Measurements from ENCODE around the gene TGIF2.
A peak's percentile ranks its signal among the peaks of the same experiment; 100 is the strongest.
"Not testable (repeated sequence)": the region's sequence is repeated elsewhere in the genome, so short reads cannot be mapped to it uniquely, and the experiment has no call there.

TGIF2 gene

DNA sequence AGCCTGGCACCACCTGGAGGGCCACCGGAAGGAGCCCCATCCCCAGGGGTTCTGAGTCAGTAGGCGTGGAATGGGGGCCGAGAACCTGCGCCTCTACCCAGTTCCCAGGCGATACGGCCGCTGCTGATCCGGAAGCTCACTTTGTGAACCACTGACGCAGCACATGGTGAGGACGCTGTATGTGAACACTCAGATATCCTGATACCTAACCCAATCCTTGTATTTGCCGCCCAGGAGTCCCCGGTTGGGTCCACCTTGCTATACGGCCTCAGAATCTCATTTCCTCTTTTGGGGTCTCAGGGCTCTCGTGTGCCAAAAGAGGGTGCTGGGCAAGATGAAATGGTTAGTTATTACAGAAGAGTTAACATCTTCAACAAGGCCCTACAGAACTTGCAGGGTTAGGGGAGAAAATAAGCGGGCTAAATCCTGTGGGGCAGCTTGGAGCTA is 31.6 kb downstream of the TGIF2 start:
- Histone ChIP-seq H3K36me3 (ENCODE audit: insufficient read depth, insufficient read length, low read length) (peaks cover 26% of the 10 kb centered on the region), H3K4me1 (ENCODE audit: insufficient read depth, insufficient read length) (peaks cover 7% of the 10 kb centered on the region), H3K4me3 (ENCODE audit: insufficient read length, low read depth) (peak overlapping the region; percentile 99), H3K9me3 (ENCODE audit: insufficient read depth, low read length) (no peaks in the 10 kb centered on the region), H3K27me3 (ENCODE audit: insufficient read depth, insufficient read length) (no peaks in the 10 kb centered on the region), H3K9ac (ENCODE audit: insufficient read length, low read depth) (peak overlapping the region; percentile 47)
- no peak for TF ChIP-seq YY1 (IDR thresholded peaks at IDR 0.05; ENCODE audit: insufficient read depth, insufficient read length)
- no peak for TF ChIP-seq SUZ12 (IDR thresholded peaks at IDR 0.05; ENCODE audit: extremely low read depth, insufficient read depth, insufficient read length)
- no peak for TF ChIP-seq ZNF274 (IDR thresholded peaks at IDR 0.05; ENCODE audit: low read depth, low read length)
- no peak for DNase-seq (ENCODE audit: low read depth, low spot score)

DNA sequence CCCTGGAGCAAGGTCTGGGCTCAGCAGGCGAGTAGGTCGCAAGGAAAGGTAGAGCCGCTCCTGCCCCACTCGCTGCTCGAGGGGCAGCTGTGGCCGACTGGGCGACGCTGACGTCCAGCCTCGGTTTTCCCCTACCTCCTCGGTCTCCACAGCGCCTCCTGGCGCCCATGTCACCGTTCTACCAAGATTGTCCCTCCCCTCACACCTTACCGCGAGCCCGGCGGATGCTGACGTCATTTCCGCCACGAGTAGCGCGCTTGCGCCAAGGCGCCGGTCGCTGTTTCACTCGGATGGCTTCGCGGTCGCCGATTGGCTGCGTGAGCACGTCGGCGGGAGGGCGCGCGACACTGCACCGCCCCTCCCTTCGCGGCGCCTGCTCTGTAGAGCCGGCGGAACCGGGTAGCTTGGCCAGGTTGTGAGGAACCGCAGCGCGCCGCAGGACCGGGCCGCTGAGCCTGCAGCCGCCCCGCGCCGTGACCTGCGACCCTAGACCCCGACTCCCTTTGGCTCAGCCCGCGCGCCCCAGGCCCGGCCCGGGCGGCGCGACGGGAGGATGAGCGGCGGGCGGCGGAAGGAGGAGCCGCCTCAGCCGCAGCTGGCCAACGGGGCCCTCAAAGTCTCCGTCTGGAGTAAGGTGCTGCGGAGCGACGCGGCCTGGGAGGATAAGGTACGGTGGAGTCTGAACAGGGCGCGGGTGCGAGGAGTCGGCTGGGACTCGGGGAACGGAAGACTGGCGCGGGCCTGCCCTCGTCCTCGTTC is 32.2 kb downstream of the TGIF2 start, which contains the start of gene RAB5IF:
RAB5IF (plus strand) TSS at position 381 of the 759 bp plus-strand sequence; CDS start at position 554, 173 bp downstream.
- DNase-seq (ENCODE audit: low read depth, low spot score) = peak; percentile 99
- no peaks in the 10 kb centered on the region for H3K9me3 ChIP-seq (ENCODE audit: insufficient read depth, low read length)
- H3K4me1 ChIP-seq (ENCODE audit: insufficient read depth, insufficient read length) = peaks cover 7% of the 10 kb centered on the region
- peak within 1 kb of the TSS; percentile 99 for H3K4me3 ChIP-seq (ENCODE audit: insufficient read length, low read depth)
- H3K27me3 ChIP-seq (ENCODE audit: insufficient read depth, insufficient read length) = no peaks in the 10 kb centered on the region
- H3K36me3 ChIP-seq (ENCODE audit: insufficient read depth, insufficient read length, low read length) = peaks cover 31% of the 10 kb centered on the region
- H3K9ac ChIP-seq (ENCODE audit: insufficient read length, low read depth) = peak within 1 kb of the TSS; percentile 99
- TF ChIP-seq YY1 (IDR thresholded peaks at IDR 0.05; ENCODE audit: insufficient read depth, insufficient read length) (no peak), SUZ12 (IDR thresholded peaks at IDR 0.05; ENCODE audit: extremely low read depth, insufficient read depth, insufficient read length) (no peak), ZNF274 (IDR thresholded peaks at IDR 0.05; ENCODE audit: low read depth, low read length) (no peak)

DNA sequence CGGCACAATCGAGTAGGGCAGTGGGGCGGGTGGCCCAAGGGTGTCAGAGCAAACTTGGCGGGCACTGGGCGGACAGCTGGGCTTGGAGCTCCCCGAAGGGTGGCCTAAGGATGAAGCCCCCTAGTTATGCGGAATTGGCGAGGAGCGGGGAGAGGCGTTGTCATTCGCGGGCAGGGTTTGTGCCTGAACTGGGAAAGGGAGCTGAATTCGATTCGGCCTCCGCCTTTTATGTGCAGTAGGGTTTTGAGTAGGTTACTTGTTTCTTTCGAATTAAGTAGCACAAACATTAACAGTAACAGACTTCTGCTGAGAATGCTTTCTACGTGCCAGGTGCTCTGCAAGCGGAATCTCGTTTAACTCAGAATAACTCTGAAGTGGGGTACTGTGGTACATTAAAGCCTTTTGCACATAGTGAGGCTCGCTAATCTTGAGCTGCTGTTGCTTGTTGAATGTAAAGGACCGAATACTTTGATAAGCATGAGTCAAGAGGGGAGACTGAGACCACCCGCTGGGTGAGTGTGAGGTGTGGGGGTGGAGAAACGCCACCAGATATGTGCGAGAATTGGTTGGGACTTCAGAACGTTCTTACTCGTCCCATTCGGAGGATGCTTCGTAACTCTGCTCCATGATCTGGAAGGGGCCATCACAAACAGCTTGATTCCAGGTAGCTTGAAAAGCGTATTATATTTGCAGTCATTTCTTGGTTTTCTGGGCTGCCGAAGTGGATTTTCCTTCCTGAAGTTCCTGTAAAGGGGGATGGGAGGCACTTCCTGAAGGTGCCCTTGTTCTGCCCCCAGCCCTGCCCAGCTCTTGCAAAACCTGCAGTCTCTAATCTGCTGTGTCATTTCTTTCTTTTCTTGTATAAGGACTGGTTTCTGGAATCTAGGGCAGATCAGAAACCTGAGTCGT is 33.0 kb downstream of the TGIF2 start:
- no peak for DNase-seq (ENCODE audit: low read depth, low spot score)
- TF ChIP-seq ZNF274 (IDR thresholded peaks at IDR 0.05; ENCODE audit: low read depth, low read length) (no peak), SUZ12 (IDR thresholded peaks at IDR 0.05; ENCODE audit: extremely low read depth, insufficient read depth, insufficient read length) (no peak), YY1 (IDR thresholded peaks at IDR 0.05; ENCODE audit: insufficient read depth, insufficient read length) (no peak)
- Histone ChIP-seq H3K4me3 (ENCODE audit: insufficient read length, low read depth) (peak overlapping the region; percentile 99), H3K4me1 (ENCODE audit: insufficient read depth, insufficient read length) (peaks cover 7% of the 10 kb centered on the region), H3K9ac (ENCODE audit: insufficient read length, low read depth) (peak overlapping the region; percentile 99), H3K36me3 (ENCODE audit: insufficient read depth, insufficient read length, low read length) (peaks cover 39% of the 10 kb centered on the region), H3K9me3 (ENCODE audit: insufficient read depth, low read length) (no peaks in the 10 kb centered on the region), H3K27me3 (ENCODE audit: insufficient read depth, insufficient read length) (no peaks in the 10 kb centered on the region)

DNA sequence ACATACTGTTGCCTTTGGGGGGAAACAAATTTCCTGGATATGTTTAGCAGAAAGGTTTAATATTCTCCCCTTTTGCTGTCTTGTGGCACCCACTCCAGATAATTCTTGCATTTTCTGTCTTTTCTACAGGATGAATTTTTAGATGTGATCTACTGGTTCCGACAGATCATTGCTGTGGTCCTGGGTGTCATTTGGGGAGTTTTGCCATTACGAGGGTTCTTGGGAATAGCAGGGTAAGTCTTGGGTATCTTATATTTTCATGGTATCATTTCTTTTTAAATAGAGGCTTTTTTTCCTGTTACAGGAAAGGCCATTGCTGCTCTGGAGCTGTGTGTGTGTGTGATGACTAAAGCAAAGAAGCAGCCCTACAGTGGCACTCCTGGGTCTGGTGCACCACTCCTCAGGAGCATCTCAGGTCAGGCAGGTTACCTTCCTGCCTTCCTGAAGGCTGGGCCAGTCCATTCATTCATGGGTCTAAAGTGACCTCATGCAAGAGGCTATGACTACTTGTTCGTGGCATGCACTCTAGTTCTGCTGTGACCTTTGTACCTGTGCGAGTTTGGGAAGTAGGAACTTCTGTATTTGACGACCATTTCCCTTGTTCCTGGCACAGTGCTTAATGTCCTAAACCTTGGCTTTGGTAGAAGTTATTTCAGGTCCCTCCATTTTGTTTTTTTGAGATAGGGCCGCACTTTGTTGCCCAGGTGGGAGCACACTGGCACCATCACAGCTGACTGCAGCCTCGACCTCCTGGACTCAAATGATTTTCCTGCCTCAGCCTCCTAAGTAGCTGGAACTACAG is 34.4 kb downstream of the TGIF2 start:
- Histone ChIP-seq H3K27me3 (ENCODE audit: insufficient read depth, insufficient read length) (no peaks in the 10 kb centered on the region), H3K4me1 (ENCODE audit: insufficient read depth, insufficient read length) (peaks cover 7% of the 10 kb centered on the region), H3K36me3 (ENCODE audit: insufficient read depth, insufficient read length, low read length) (peaks cover 53% of the 10 kb centered on the region), H3K9ac (ENCODE audit: insufficient read length, low read depth) (peak overlapping the region; percentile 99), H3K4me3 (ENCODE audit: insufficient read length, low read depth) (no peak overlapping the region), H3K9me3 (ENCODE audit: insufficient read depth, low read length) (no peaks in the 10 kb centered on the region)
- TF ChIP-seq ZNF274 (IDR thresholded peaks at IDR 0.05; ENCODE audit: low read depth, low read length) (no peak), YY1 (IDR thresholded peaks at IDR 0.05; ENCODE audit: insufficient read depth, insufficient read length) (no peak), SUZ12 (IDR thresholded peaks at IDR 0.05; ENCODE audit: extremely low read depth, insufficient read depth, insufficient read length) (no peak)
- DNase-seq (ENCODE audit: low read depth, low spot score) = no peak

- not testable (repeated sequence) for H3K4me1 ChIP-seq (ENCODE audit: insufficient read depth, insufficient read length); DNase-seq (ENCODE audit: low read depth, low spot score); H3K27me3 ChIP-seq (ENCODE audit: insufficient read depth, insufficient read length); H3K9ac ChIP-seq (ENCODE audit: insufficient read length, low read depth); H3K4me3 ChIP-seq (ENCODE audit: insufficient read length, low read depth); H3K9me3 ChIP-seq (ENCODE audit: insufficient read depth, low read length)
- H3K36me3 ChIP-seq (ENCODE audit: insufficient read depth, insufficient read length, low read length) = peaks cover 59% of the 10 kb centered on the region
These were observed 35.0 kb downstream of the TGIF2 start for GRCh38 chr20:36608388-36608728.

- H3K36me3 ChIP-seq (ENCODE audit: insufficient read depth, insufficient read length, low read length) = peaks cover 84% of the 10 kb centered on the region
- no peaks in the 10 kb centered on the region for H3K9me3 ChIP-seq (ENCODE audit: insufficient read depth, low read length)
- TF ChIP-seq ZNF274 (IDR thresholded peaks at IDR 0.05; ENCODE audit: low read depth, low read length) (no peak), YY1 (IDR thresholded peaks at IDR 0.05; ENCODE audit: insufficient read depth, insufficient read length) (no peak), SUZ12 (IDR thresholded peaks at IDR 0.05; ENCODE audit: extremely low read depth, insufficient read depth, insufficient read length) (no peak)
- H3K27me3 ChIP-seq (ENCODE audit: insufficient read depth, insufficient read length) = no peaks in the 10 kb centered on the region
- H3K9ac ChIP-seq (ENCODE audit: insufficient read length, low read depth) = no peak overlapping the region
- no peak overlapping the region for H3K4me3 ChIP-seq (ENCODE audit: insufficient read length, low read depth)
- no peak for DNase-seq (ENCODE audit: low read depth, low spot score)
- H3K4me1 ChIP-seq (ENCODE audit: insufficient read depth, insufficient read length) = peaks cover 3% of the 10 kb centered on the region
These were observed 38.2 kb downstream of the TGIF2 start for GRCh38 chr20:36611625-36612024.

All from NT2/D1 (cell line).